A673 (cell line): ENCODE measurements around the gene CDK4. TPM values are rescaled to one million over a fixed set of nuclear protein-coding genes. Genes with fewer than 3 reads are reported as not detected.

Experiments
- BruUV-seq: library from RNA; stranded (reverse); fragments of 400-500 nt; replicated peaks from 2 replicates; lab custom pipeline; 2021; lab: Mats Ljungman, UMichigan
- CTCF ChIA-PET: fragments of 300-600 bp; sonication (Branson Sonifier 250); formaldehyde crosslinking; loops from one replicate; lab custom pipeline; 2022; ENCODE audit warnings: antibody characterized with exemption; lab: Charles Lee
- POLR2A ChIA-PET: fragments of 300-600 bp; sonication (Branson Sonifier 250); formaldehyde crosslinking; loops from one replicate; lab custom pipeline; 2022; ENCODE audit warnings: antibody characterized with exemption; ENCODE audit not compliant: low non-redundant PET; lab: Charles Lee
- DNase-seq: peaks from one replicate; pipeline ENCODE4 v3.0.0-alpha.2; 2015; ENCODE audit warnings: low spot score
- H3K27ac ChIP-seq: fragments of 200-600 bp; sonication (generic); 2 replicates; pipeline ENCODE4 v1.5.1; 2016; ENCODE audit warnings: mixed run types, low read depth, mild to moderate bottlenecking, mixed read lengths, antibody characterized with exemption, low read length; ENCODE audit not compliant: poor library complexity, severe bottlenecking
- H3K27me3 ChIP-seq: fragments of 200-600 bp; sonication (generic); replicated peaks from 2 replicates; pipeline ENCODE4 v1.6.1; 2017; ENCODE audit warnings: mixed run types, low read depth, mild to moderate bottlenecking, mixed read lengths, antibody characterized with exemption, low read length; ENCODE audit not compliant: insufficient read depth, poor library complexity
- H3K36me3 ChIP-seq: fragments of 200-600 bp; sonication (generic); 2 replicates; pipeline ENCODE4 v1.6.1; 2016; ENCODE audit warnings: mixed run types, mild to moderate bottlenecking, mixed read lengths, antibody characterized with exemption, low read length; ENCODE audit not compliant: insufficient read depth, poor library complexity, severe bottlenecking
- H3K4me1 ChIP-seq: fragments of 200-600 bp; sonication (generic); 2 replicates; pipeline ENCODE4 v1.6.1; 2017; ENCODE audit warnings: mixed run types, mild to moderate bottlenecking, mixed read lengths, antibody characterized with exemption, low read length; ENCODE audit not compliant: insufficient read depth, poor library complexity, severe bottlenecking
- H3K4me3 ChIP-seq: fragments of 200-600 bp; sonication (generic); 2 replicates; pipeline ENCODE4 v1.5.1; 2016; ENCODE audit warnings: low read depth, mixed run types, mild to moderate bottlenecking, mixed read lengths, low read length; ENCODE audit not compliant: poor library complexity, severe bottlenecking
- H3K9me3 ChIP-seq: fragments of 200-600 bp; sonication (generic); 2 replicates; pipeline ENCODE4 v1.6.1; 2016; ENCODE audit warnings: mixed run types, low read depth, mild to moderate bottlenecking, mixed read lengths, antibody characterized with exemption, low read length; ENCODE audit not compliant: poor library complexity, severe bottlenecking
- CTCF ChIP-seq: fragments of 300-800, 200-600 bp; sonication (generic); conservative IDR thresholded peaks from 2 replicates; pipeline ENCODE4 v1.5.1; 2017; ENCODE audit warnings: low read depth, mild to moderate bottlenecking, antibody characterized with exemption, low read length, moderate library complexity, mixed read lengths
- EZH2 ChIP-seq: fragments of 200-600 bp; sonication (generic); IDR thresholded peaks from 2 replicates; pipeline ENCODE4 v1.6.1; 2017; ENCODE audit warnings: borderline replicate concordance, low read depth, mild to moderate bottlenecking, mixed read lengths, antibody characterized with exemption, low read length; ENCODE audit not compliant: poor library complexity, severe bottlenecking
- intact Hi-C: fragments of 100-400 bp; cut with micrococcal nuclease; formaldehyde crosslinking; loops from one replicate; pipeline ENCODE4 v1.10.0; 2022; ENCODE audit not compliant: unreplicated experiment
- total RNA-seq: library from RNA; stranded (reverse); gene quantifications from 2 replicates; pipeline ENCODE4 v1.2.3, GENCODE V29; 2021

CDK4 gene
- total RNA-seq, 1 experiment from 2014 or later: 247 TPM

DNA sequence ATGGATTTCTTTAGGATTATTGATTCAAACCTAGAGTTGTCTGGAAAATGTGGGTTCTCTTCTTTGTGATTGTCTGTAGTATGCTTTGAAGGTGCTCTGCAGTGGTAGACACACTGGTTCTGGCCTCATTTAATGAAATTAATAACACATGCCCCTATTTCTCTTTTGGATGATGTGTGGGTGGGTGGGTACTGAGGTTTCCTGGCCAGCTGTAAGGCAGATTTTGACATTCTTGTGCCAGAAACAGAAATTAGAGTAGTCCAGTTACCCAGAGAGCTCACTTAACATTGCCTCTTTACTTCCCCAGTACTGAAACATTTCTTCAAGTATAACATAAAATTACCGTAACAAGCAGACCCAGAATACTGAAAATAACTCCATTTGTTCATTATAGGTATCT is 44.9 kb upstream of the CDK4 start:
- H3K4me1 ChIP-seq: no peaks in the 10 kb centered on the region
- H3K9me3 ChIP-seq: no peaks in the 10 kb centered on the region
- TF ChIP-seq EZH2: no peak
- no peak for TF ChIP-seq CTCF
- DNase-seq: no peak
- no peaks in the 10 kb centered on the region for H3K27me3 ChIP-seq
- POLR2A ChIA-PET: no interaction called here
- no peak overlapping the region for H3K4me3 ChIP-seq
- BruUV-seq: no TSS peak
- intact Hi-C loops: no loop called here
- CTCF ChIA-PET: no interaction called here
- no peak overlapping the region for H3K27ac ChIP-seq
- H3K36me3 ChIP-seq: peaks cover 38% of the 10 kb centered on the region

GRCh38 chr12:57795354-57795753 is 43.2 kb upstream of the CDK4 start:
- no peak for TF ChIP-seq CTCF
- TF ChIP-seq EZH2: no peak
- Histone ChIP-seq H3K36me3 (peaks cover 48% of the 10 kb centered on the region), H3K4me3 (no peak overlapping the region), H3K27ac (no peak overlapping the region), H3K4me1 (no peaks in the 10 kb centered on the region), H3K9me3 (no peaks in the 10 kb centered on the region), H3K27me3 (no peaks in the 10 kb centered on the region)
- intact Hi-C loops: no loop called here
- ChIA-PET POLR2A (no interaction called here), CTCF (no interaction called here)
- no peak for DNase-seq
- no TSS peak for BruUV-seq

- DNase-seq: no peak
- Histone ChIP-seq H3K4me3 (no peak overlapping the region), H3K27me3 (no peaks in the 10 kb centered on the region), H3K4me1 (no peaks in the 10 kb centered on the region), H3K9me3 (no peaks in the 10 kb centered on the region), H3K36me3 (peaks cover 61% of the 10 kb centered on the region), H3K27ac (no peak overlapping the region)
- POLR2A ChIA-PET: interaction anchor here (0.7 kb wide), 1 partner anchor 102 kb away, joined by 3 read pairs; no protein-coding TSS in a partner anchor
- TF ChIP-seq EZH2: no peak
- no peak for TF ChIP-seq CTCF
- intact Hi-C loops: no loop called here
- CTCF ChIA-PET: no interaction called here
- BruUV-seq: no TSS peak
Measured at GRCh38 chr12:57793920-57794319, 41.8 kb upstream of the CDK4 start.
